ENCODE measurements around the gene PCIF1. TPM values are rescaled to one million over a fixed set of nuclear protein-coding genes. Genes with fewer than 3 reads are reported as not detected.

PCIF1 gene
- total and polyA plus RNA-seq, 8 donors = 21.0 to 41.4 (median 27.3) TPM

DNA sequence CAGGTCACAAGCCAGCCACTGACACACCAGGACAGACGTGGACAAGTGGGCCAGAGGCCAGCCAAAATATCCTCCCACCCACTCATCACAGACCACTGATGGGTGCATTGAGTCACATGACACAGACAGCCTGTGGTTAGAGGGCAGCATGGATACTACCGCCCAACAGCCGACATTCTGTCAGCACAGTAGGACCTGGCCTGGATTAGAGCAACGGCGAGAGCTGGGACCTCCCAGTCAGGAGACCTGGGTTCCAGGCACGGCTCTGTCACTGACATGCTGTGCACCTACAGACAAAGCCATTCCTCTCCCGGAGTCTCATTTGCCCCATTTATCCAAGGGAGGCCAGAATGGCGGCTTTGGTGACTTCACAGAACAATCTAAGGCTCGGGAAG is 29.5 kb downstream of the PCIF1 start:
- Histone ChIP-seq H3K27ac (no peak overlapping the region), H3K27me3 (no peaks in the 10 kb centered on the region), H3K4me3 (no peak overlapping the region), H3K4me1 (peaks cover 0 to 9% (median 4%) of the 10 kb centered on the region in 4 donors), H3K36me3 (peaks cover 88 to 100% (median 99%) of the 10 kb centered on the region in 4 donors), H3K9me3 (no peaks in the 10 kb centered on the region)
- intact Hi-C loops (cut with DNase I; ENCODE audit: low total_unique reads) = loop anchor here (10.0 kb wide), 1 partner anchor 149 kb away; the partner anchor contains the start of gene UBE2C
- WGBS, 5 donors = 84 to 92% (median 89%) methylated on average over 7 to 9 of the region's 9 CpGs
- no peak for DNase-seq
- TF ChIP-seq POLR2AphosphoS5 (IDR thresholded peaks at IDR 0.05) (no peak), POLR2A (IDR thresholded peaks at IDR 0.05) (no peak), EP300 (IDR thresholded peaks at IDR 0.05) (no peak)
- TF ChIP-seq, protein P1, sequence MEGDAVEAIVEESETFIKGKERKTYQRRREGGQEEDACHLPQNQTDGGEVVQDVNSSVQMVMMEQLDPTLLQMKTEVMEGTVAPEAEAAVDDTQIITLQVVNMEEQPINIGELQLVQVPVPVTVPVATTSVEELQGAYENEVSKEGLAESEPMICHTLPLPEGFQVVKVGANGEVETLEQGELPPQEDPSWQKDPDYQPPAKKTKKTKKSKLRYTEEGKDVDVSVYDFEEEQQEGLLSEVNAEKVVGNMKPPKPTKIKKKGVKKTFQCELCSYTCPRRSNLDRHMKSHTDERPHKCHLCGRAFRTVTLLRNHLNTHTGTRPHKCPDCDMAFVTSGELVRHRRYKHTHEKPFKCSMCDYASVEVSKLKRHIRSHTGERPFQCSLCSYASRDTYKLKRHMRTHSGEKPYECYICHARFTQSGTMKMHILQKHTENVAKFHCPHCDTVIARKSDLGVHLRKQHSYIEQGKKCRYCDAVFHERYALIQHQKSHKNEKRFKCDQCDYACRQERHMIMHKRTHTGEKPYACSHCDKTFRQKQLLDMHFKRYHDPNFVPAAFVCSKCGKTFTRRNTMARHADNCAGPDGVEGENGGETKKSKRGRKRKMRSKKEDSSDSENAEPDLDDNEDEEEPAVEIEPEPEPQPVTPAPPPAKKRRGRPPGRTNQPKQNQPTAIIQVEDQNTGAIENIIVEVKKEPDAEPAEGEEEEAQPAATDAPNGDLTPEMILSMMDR (IDR thresholded peaks at IDR 0.05) = no peak

DNA sequence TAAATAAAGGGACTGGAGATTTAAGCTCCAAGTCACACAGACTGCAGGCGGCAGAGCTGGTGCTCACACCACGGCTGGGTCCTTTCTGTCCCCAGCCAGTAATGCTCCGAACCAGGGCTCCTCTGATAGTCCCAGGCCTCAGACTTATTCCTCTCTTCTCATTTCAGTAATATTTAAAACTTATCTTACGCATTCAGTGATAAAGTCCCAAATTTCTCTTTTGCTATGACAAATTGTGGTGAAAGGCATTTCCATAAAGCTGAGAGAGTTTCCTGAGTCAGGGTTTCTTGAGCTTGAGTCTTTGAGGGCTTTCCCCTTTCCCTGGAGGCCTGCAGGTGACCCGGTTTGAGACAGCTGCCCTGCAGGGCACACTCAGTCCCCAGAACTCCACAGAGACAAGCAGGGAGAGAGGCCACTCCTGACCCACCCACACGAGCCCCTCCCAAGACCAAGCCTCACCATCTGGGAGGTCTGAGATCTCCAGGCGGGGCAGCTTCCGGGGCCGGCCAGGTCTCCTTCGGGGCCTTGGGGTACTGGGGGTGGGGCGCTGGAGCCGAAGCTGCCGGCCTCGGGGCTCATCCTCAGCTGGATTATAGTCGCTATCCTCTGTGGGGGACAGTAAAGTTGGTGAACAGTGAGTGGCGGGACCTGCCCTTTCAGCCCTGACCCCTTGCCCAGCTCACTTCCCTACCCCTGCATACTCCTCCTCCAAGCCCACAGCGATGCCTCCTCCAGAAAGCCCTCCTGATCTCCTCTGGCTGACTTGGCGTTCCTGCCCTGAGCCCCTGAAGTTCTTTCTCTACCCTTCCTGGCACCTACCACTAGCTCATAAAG is 30.9 kb downstream of the PCIF1 start:
- peaks cover 79 to 93% (median 91%) of the 10 kb centered on the region in 4 donors for H3K36me3 ChIP-seq
- intact Hi-C loops (cut with DNase I; ENCODE audit: low total_unique reads) = loop anchor here (10.0 kb wide), 1 partner anchor 151 kb away; the partner anchor contains the start of gene UBE2C
- no peaks in the 10 kb centered on the region for H3K27me3 ChIP-seq
- no peak overlapping the region for H3K27ac ChIP-seq
- no peak overlapping the region for H3K4me3 ChIP-seq
- H3K4me1 ChIP-seq = peaks cover 12 to 23% (median 18%) of the 10 kb centered on the region in 4 donors
- WGBS, 5 donors = 79 to 91% (median 89%) methylated on average over 12 to 18 of the region's 18 CpGs
- no peaks in the 10 kb centered on the region for H3K9me3 ChIP-seq
- TF ChIP-seq POLR2AphosphoS5 (IDR thresholded peaks at IDR 0.05) (no peak), POLR2A (IDR thresholded peaks at IDR 0.05) (no peak), EP300 (IDR thresholded peaks at IDR 0.05) (no peak)
- TF ChIP-seq, protein P1 (IDR thresholded peaks at IDR 0.05) = no peak
- DNase-seq = no peak

GRCh38 chr20:45967551-45968080 is 33.1 kb downstream of the PCIF1 start:
- no peaks in the 10 kb centered on the region for H3K27me3 ChIP-seq
- TF ChIP-seq POLR2AphosphoS5 (IDR thresholded peaks at IDR 0.05) = no peak
- TF ChIP-seq, protein P1 (IDR thresholded peaks at IDR 0.05) = no peak
- TF ChIP-seq POLR2A (IDR thresholded peaks at IDR 0.05) = no peak
- no peak for TF ChIP-seq EP300 (IDR thresholded peaks at IDR 0.05)
- DNase-seq = no peak
- H3K36me3 ChIP-seq = peaks cover 57 to 71% (median 69%) of the 10 kb centered on the region in 4 donors
- intact Hi-C loops (cut with DNase I; ENCODE audit: low total_unique reads) = loop anchor here (10.0 kb wide), 1 partner anchor 153 kb away; the partner anchor contains the start of gene UBE2C
- WGBS, 5 donors = 89 to 98% (median 97%) methylated on average over 9 to 13 of the region's 13 CpGs
- H3K4me1 ChIP-seq = peaks cover 13 to 33% (median 26%) of the 10 kb centered on the region in 4 donors
- no peak overlapping the region for H3K4me3 ChIP-seq
- no peak overlapping the region for H3K27ac ChIP-seq
- no peaks in the 10 kb centered on the region for H3K9me3 ChIP-seq

- H3K36me3 ChIP-seq = peaks cover 57 to 65% (median 64%) of the 10 kb centered on the region in 4 donors
- H3K27ac ChIP-seq = no peak overlapping the region
- no peaks in the 10 kb centered on the region for H3K9me3 ChIP-seq
- H3K4me3 ChIP-seq = no peak overlapping the region
- intact Hi-C loops (cut with DNase I; ENCODE audit: low total_unique reads) = loop anchor here (10.0 kb wide), 1 partner anchor 153 kb away; the partner anchor contains the start of gene UBE2C
- no peaks in the 10 kb centered on the region for H3K27me3 ChIP-seq
- TF ChIP-seq POLR2AphosphoS5 (IDR thresholded peaks at IDR 0.05) (no peak), POLR2A (IDR thresholded peaks at IDR 0.05) (no peak), EP300 (IDR thresholded peaks at IDR 0.05) (no peak)
- TF ChIP-seq, protein P1 (IDR thresholded peaks at IDR 0.05) = no peak
- 67 to 97% (median 93%) methylated on average over 2 to 10 of the region's 10 CpGs for WGBS, 5 donors
- no peak for DNase-seq
- peaks cover 13 to 39% (median 31%) of the 10 kb centered on the region in 4 donors for H3K4me1 ChIP-seq
Observed at GRCh38 chr20:45968081-45968671, 33.7 kb downstream of the PCIF1 start.
